ENCODE results near the gene PFDN4. TPM values are rescaled to one million over a fixed set of nuclear protein-coding genes. Genes with fewer than 3 reads are reported as not detected.

The PFDN4 gene
- total RNA-seq, 1 donor from 2014 or later, result 23.4 TPM

DNA sequence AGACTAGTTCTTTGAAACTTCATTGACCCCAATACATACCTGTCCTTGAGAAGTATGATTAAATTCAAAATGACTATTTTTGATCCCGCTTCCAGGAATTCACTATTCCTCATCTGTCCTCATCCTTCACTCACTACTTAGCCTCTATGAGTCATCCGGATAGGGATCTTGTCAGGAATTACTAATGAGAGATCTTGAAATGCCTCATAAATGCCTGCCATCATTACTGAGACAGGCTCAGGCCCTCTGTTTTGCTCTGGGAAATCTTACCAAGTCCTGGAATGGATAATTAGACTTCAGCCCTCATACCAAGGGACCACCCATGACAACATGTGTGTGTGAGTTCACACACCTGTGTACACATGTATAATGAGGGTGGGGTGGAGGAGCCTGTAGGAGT lies 31.3 kb upstream of the PFDN4 start:
- Histone ChIP-seq H3K4me1 (peaks cover 25% of the 10 kb centered on the region), H3K27me3 (ENCODE audit: low read depth) (peaks cover 97% of the 10 kb centered on the region), H3K9me3 (replicated peaks) (no peaks in the 10 kb centered on the region), H3K27ac (replicated peaks) (no peak overlapping the region), H3K4me3 (no peak overlapping the region), H3K36me3 (no peaks in the 10 kb centered on the region)
- TF ChIP-seq, protein P1, sequence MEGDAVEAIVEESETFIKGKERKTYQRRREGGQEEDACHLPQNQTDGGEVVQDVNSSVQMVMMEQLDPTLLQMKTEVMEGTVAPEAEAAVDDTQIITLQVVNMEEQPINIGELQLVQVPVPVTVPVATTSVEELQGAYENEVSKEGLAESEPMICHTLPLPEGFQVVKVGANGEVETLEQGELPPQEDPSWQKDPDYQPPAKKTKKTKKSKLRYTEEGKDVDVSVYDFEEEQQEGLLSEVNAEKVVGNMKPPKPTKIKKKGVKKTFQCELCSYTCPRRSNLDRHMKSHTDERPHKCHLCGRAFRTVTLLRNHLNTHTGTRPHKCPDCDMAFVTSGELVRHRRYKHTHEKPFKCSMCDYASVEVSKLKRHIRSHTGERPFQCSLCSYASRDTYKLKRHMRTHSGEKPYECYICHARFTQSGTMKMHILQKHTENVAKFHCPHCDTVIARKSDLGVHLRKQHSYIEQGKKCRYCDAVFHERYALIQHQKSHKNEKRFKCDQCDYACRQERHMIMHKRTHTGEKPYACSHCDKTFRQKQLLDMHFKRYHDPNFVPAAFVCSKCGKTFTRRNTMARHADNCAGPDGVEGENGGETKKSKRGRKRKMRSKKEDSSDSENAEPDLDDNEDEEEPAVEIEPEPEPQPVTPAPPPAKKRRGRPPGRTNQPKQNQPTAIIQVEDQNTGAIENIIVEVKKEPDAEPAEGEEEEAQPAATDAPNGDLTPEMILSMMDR (IDR thresholded peaks at IDR 0.05; ENCODE audit: borderline replicate concordance), result no peak
- intact Hi-C loops (cut with micrococcal nuclease), result no loop called here
- DNase-seq, result no peak

DNA sequence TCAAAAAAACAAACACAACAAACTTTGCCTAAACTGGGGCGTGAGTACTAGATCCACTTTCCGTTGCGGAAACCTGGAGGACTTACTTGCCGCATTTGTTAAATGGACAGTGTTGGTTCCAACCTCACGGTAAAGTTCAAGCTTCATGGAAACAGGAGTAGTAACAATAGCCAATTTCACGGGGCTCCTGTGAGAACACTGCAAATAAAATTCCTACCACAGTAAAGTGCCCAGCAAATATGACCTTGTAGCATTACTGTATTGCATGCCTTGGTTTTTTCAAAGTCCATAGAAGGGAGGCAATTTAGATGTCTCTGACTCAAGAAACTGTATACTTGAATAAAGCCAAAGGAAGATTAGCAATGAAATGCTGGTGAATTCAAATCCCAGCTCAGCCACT lies 30.5 kb upstream of the PFDN4 start:
- TF ChIP-seq, protein P1 (IDR thresholded peaks at IDR 0.05; ENCODE audit: borderline replicate concordance), result no peak
- no peak overlapping the region for H3K4me3 ChIP-seq

DNA sequence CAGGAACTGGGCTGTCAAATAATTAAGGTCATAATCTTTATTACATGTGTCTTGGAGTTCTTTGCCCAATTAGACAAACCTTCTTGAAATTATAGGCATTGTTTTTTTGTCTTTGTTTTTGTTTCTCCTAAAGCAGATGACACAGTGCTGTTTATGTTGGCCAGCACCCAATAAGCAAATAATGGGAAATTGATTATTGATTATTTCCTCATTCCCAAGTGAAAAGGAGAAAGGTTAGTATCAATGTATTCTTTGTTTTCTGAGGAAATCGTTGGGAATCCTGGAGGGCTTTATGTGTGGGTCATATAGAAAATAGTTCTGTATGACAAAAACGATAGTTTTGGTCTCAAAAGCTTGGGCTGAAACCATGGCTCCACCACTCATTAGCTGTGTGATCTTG lies 29.6 kb upstream of the PFDN4 start:
- Histone ChIP-seq H3K27me3 (ENCODE audit: low read depth) (peaks cover 97% of the 10 kb centered on the region), H3K4me3 (no peak overlapping the region), H3K36me3 (no peaks in the 10 kb centered on the region), H3K27ac (replicated peaks) (no peak overlapping the region), H3K4me1 (peaks cover 17% of the 10 kb centered on the region), H3K9me3 (replicated peaks) (no peaks in the 10 kb centered on the region)
- TF ChIP-seq, protein P1 (IDR thresholded peaks at IDR 0.05; ENCODE audit: borderline replicate concordance), result no peak
- intact Hi-C loops (cut with micrococcal nuclease), result no loop called here
- no peak for DNase-seq

More for the DNA sequence above, 30.5 kb upstream of the PFDN4 start:
- Histone ChIP-seq H3K27ac (replicated peaks) (no peak overlapping the region), H3K27me3 (ENCODE audit: low read depth) (peaks cover 97% of the 10 kb centered on the region), H3K36me3 (no peaks in the 10 kb centered on the region), H3K4me1 (peaks cover 25% of the 10 kb centered on the region), H3K9me3 (replicated peaks) (no peaks in the 10 kb centered on the region)
- intact Hi-C loops (cut with micrococcal nuclease), result no loop called here
- DNase-seq, result no peak

DNA sequence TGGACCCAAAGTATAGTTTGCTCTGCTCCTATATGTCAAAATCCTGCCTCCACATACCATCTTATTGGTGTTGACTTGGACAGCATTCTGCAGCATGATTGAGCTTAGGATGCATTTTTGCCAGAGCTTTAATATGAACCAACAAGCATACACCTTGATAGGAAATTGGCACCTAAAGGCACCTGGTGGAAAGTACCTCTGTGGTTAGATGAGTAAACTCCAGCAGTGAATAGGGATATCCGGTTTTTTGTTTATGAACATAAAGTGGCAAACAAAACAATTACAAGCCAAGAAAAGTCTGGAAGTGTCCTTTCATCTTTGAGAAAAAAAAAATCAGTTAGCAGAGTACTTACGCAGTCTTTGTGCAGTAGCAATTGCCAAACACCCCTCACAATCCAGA lies 27.9 kb upstream of the PFDN4 start:
- H3K27ac ChIP-seq (replicated peaks), result no peak overlapping the region
- H3K4me1 ChIP-seq, result peaks cover under 1% of the 10 kb centered on the region
- H3K36me3 ChIP-seq, result no peaks in the 10 kb centered on the region
- DNase-seq, result no peak
- no peaks in the 10 kb centered on the region for H3K9me3 ChIP-seq (replicated peaks)
- H3K27me3 ChIP-seq (ENCODE audit: low read depth), result peaks cover 96% of the 10 kb centered on the region
- no peak overlapping the region for H3K4me3 ChIP-seq
- intact Hi-C loops (cut with micrococcal nuclease), result no loop called here
- TF ChIP-seq, protein P1 (IDR thresholded peaks at IDR 0.05; ENCODE audit: borderline replicate concordance), result no peak

DNA sequence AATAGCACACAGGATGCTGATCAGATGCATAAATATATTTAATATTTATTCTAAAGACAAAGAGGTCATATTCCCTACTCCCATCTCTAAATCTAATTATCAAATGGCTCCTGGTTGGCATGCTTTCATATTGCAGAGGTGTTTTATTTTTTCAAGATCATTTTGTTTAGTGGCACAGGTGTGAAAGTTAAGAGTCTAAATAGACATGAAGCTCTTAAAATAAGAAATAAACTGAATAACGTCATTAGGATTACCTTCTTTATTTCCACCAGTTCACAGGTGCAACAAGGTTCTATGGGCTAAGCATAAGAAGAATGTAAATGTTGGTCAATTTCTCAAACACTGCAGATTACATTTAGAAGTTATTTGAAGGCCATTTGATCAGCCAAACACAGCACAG lies 27.0 kb upstream of the PFDN4 start:
- no peaks in the 10 kb centered on the region for H3K9me3 ChIP-seq (replicated peaks)
- intact Hi-C loops (cut with micrococcal nuclease), result no loop called here
- no peak overlapping the region for H3K4me3 ChIP-seq
- H3K4me1 ChIP-seq, result no peaks in the 10 kb centered on the region
- no peaks in the 10 kb centered on the region for H3K36me3 ChIP-seq
- H3K27ac ChIP-seq (replicated peaks), result no peak overlapping the region
- no peak for DNase-seq
- peaks cover 96% of the 10 kb centered on the region for H3K27me3 ChIP-seq (ENCODE audit: low read depth)
- TF ChIP-seq, protein P1 (IDR thresholded peaks at IDR 0.05; ENCODE audit: borderline replicate concordance), result no peak

DNA sequence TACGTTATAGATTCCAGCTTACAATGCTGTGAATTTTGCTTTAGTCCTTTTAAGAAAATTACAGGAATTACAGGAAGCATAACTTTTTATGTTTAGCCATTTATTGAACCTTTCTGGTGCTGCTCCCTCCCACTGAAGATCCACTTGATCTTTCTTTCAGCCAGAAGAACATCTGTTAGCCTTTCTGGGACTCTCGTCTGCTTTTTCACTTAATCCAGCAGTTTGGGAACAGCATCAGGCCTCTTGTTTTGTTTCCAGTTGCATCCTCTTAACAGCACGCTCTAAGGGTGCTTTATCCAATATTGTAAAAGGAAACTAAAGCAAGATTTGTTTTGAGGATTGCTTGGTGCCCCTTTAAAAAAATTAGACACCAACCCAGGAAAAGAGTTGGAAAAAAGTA lies 23.8 kb upstream of the PFDN4 start:
- H3K27ac ChIP-seq (replicated peaks), result no peak overlapping the region
- H3K36me3 ChIP-seq, result no peaks in the 10 kb centered on the region
- H3K9me3 ChIP-seq (replicated peaks), result no peaks in the 10 kb centered on the region
- peaks cover 82% of the 10 kb centered on the region for H3K27me3 ChIP-seq (ENCODE audit: low read depth)
- no peak for DNase-seq
- TF ChIP-seq, protein P1 (IDR thresholded peaks at IDR 0.05; ENCODE audit: borderline replicate concordance), result no peak
- H3K4me3 ChIP-seq, result no peak overlapping the region
- no peaks in the 10 kb centered on the region for H3K4me1 ChIP-seq
- intact Hi-C loops (cut with micrococcal nuclease), result no loop called here
